ENCODE data around the gene CELA2B. TPM values are rescaled to one million over a fixed set of nuclear protein-coding genes. Genes with fewer than 3 reads are reported as not detected.

Gene CELA2B
- total and polyA plus RNA-seq, 2 donors (not counting 1 experiment from before 2014, with no cell fraction given): not detected

- H2AFZ ChIP-seq (ENCODE audit: low read length): no peak overlapping the region
- DNase-seq (ENCODE audit: low read depth in 2 of 2): no peak
- H3K36me3 ChIP-seq (ENCODE audit: control insufficient read depth, insufficient read depth, low read length): no peaks in the 10 kb centered on the region
- H3K4me2 ChIP-seq (ENCODE audit: extremely low read depth, insufficient read depth, low read length): no peak overlapping the region
- H3K27me3 ChIP-seq (ENCODE audit: control insufficient read depth, insufficient read depth, low read length): no peaks in the 10 kb centered on the region
- H3K27ac ChIP-seq (ENCODE audit: insufficient read depth, low read length): no peak overlapping the region
- no peaks in the 10 kb centered on the region for H3K9me3 ChIP-seq (ENCODE audit: control insufficient read depth, insufficient read depth, low read depth, low read length)
- H3K79me2 ChIP-seq (ENCODE audit: control insufficient read depth, insufficient read depth, low read length): no peaks in the 10 kb centered on the region
- no peaks in the 10 kb centered on the region for H3K4me1 ChIP-seq (ENCODE audit: control insufficient read depth, extremely low read depth, insufficient read depth, low read length)
- no peak overlapping the region for H3K9ac ChIP-seq (ENCODE audit: insufficient read depth, low read length)
- no peaks in the 10 kb centered on the region for H4K20me1 ChIP-seq (ENCODE audit: control insufficient read depth, extremely low read depth, insufficient read depth, low read length)
- H3K4me3 ChIP-seq (replicated peaks in 1 of 4; ENCODE audit: control extremely low read depth in 1 of 4, insufficient read depth in 1 of 4, low read depth in 3 of 4, low read length in 4 of 4): no peak overlapping the region
- TF ChIP-seq EZH2 (IDR thresholded peaks at IDR 0.05; ENCODE audit: low read length, missing control alignments): no peak
- no peak for TF ChIP-seq CTCF (conservative IDR thresholded peaks at IDR 0.05 in 1 of 2, IDR thresholded peaks at IDR 0.05 in 1 of 2; ENCODE audit: low read depth in 1 of 2, low read length in 2 of 2)
These were observed 28.5 kb downstream of the CELA2B start for GRCh38 chr1:15504436-15504835.

DNA sequence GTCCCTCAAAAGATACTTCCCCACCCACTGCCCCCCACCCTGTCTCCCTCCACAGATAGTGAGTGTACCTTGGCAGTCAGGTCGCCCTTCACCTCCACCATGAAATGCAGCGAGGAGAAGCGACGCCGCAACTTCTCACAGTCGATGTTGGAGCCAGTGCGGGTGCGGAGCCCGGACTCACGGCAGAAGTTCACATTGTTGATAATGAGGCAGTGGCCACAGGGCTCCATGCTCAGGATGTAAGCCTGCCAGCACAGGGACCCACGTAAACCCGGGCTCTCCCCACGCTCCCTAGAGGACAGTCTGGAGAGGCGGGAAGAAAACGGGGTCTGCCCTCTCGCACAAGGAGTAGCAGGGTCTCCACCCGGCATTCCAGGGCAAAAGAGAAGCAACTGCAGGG lies 30.9 kb downstream of the CELA2B start:
- Histone ChIP-seq H3K27ac (ENCODE audit: insufficient read depth, low read length) (no peak overlapping the region), H3K4me1 (ENCODE audit: control insufficient read depth, extremely low read depth, insufficient read depth, low read length) (peaks cover 3% of the 10 kb centered on the region), H3K4me2 (ENCODE audit: extremely low read depth, insufficient read depth, low read length) (no peak overlapping the region), H3K9ac (ENCODE audit: insufficient read depth, low read length) (no peak overlapping the region), H2AFZ (ENCODE audit: low read length) (no peak overlapping the region), H3K79me2 (ENCODE audit: control insufficient read depth, insufficient read depth, low read length) (no peaks in the 10 kb centered on the region), H4K20me1 (ENCODE audit: control insufficient read depth, extremely low read depth, insufficient read depth, low read length) (no peaks in the 10 kb centered on the region), H3K9me3 (ENCODE audit: control insufficient read depth, insufficient read depth, low read depth, low read length) (no peaks in the 10 kb centered on the region), H3K27me3 (ENCODE audit: control insufficient read depth, insufficient read depth, low read length) (no peaks in the 10 kb centered on the region), H3K36me3 (ENCODE audit: control insufficient read depth, insufficient read depth, low read length) (no peaks in the 10 kb centered on the region), H3K4me3 (replicated peaks in 1 of 4; ENCODE audit: control extremely low read depth in 1 of 4, insufficient read depth in 1 of 4, low read depth in 3 of 4, low read length in 4 of 4) (no peak overlapping the region)
- no peak for DNase-seq (ENCODE audit: low read depth in 2 of 2)
- TF ChIP-seq EZH2 (IDR thresholded peaks at IDR 0.05; ENCODE audit: low read length, missing control alignments) (no peak), CTCF (conservative IDR thresholded peaks at IDR 0.05 in 1 of 2, IDR thresholded peaks at IDR 0.05 in 1 of 2; ENCODE audit: low read depth in 1 of 2, low read length in 2 of 2) (no peak)

GRCh38 chr1:15507278-15507677 lies 31.4 kb downstream of the CELA2B start:
- Histone ChIP-seq H3K4me3 (replicated peaks in 1 of 4; ENCODE audit: control extremely low read depth in 1 of 4, insufficient read depth in 1 of 4, low read depth in 3 of 4, low read length in 4 of 4) (no peak overlapping the region), H3K36me3 (ENCODE audit: control insufficient read depth, insufficient read depth, low read length) (no peaks in the 10 kb centered on the region), H3K79me2 (ENCODE audit: control insufficient read depth, insufficient read depth, low read length) (no peaks in the 10 kb centered on the region), H3K9ac (ENCODE audit: insufficient read depth, low read length) (no peak overlapping the region), H3K27ac (ENCODE audit: insufficient read depth, low read length) (no peak overlapping the region), H4K20me1 (ENCODE audit: control insufficient read depth, extremely low read depth, insufficient read depth, low read length) (no peaks in the 10 kb centered on the region), H3K4me1 (ENCODE audit: control insufficient read depth, extremely low read depth, insufficient read depth, low read length) (peaks cover 3% of the 10 kb centered on the region), H3K9me3 (ENCODE audit: control insufficient read depth, insufficient read depth, low read depth, low read length) (no peaks in the 10 kb centered on the region), H3K27me3 (ENCODE audit: control insufficient read depth, insufficient read depth, low read length) (no peaks in the 10 kb centered on the region), H3K4me2 (ENCODE audit: extremely low read depth, insufficient read depth, low read length) (no peak overlapping the region), H2AFZ (ENCODE audit: low read length) (no peak overlapping the region)
- DNase-seq (ENCODE audit: low read depth in 2 of 2): no peak
- TF ChIP-seq CTCF (conservative IDR thresholded peaks at IDR 0.05 in 1 of 2, IDR thresholded peaks at IDR 0.05 in 1 of 2; ENCODE audit: low read depth in 1 of 2, low read length in 2 of 2): no peak
- TF ChIP-seq EZH2 (IDR thresholded peaks at IDR 0.05; ENCODE audit: low read length, missing control alignments): no peak

Measured in fibroblast of lung (primary cell).